C4-2B (cell line): ENCODE measurements around the gene PCDHGA6.
"Not testable (repeated sequence)": the region's sequence is repeated elsewhere in the genome, so short reads cannot be mapped to it uniquely, and the experiment has no call there.

ENCODE experiments used
- H3K27ac ChIP-seq: fragments of 450-650 bp; 2 replicates; pipeline ENCODE4 v1.5.1; 2017
- CTCF ChIP-seq: fragments of 450-650 bp; conservative IDR thresholded peaks from 2 replicates; pipeline ENCODE4 v1.5.1; 2017; ENCODE audit warnings: mild to moderate bottlenecking
- ZFX ChIP-seq: fragments of 450-650 bp; IDR thresholded peaks from 2 replicates; pipeline ENCODE4 v1.6.1; 2017

PCDHGA6 gene

DNA sequence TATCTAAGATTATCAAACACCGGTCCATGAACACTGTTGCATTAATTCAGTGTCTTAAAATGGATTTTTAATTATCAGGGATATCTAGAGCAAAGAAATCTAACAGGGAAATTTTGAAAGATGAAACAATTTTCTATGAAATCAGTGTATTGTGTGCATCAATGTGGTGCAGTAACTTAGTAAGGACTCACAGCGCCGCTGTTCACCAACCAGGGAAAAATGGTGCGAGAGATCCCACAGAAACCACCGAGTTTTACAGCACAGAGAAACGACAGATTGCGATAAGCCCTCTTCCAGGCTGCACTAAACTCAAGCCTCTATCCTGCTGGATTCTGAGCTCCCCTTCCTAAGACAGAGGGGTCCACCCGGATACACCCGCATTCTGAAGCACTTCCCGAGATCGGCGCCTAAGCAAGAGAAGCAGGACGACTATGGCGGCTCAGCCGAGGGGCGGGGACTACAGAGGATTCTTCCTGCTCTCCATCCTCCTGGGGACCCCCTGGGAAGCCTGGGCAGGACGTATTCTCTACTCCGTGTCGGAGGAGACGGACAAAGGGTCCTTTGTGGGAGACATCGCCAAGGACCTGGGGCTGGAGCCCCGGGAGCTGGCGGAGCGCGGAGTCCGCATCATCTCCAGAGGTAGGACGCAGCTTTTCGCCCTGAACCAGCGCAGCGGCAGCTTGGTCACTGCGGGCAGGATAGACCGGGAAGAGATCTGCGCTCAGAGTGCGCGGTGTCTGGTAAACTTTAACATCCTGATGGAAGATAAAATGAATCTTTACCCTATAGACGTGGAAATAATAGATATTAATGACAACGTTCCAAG, 9.0 kb downstream of the PCDHGA6 start, which contains the start of gene PCDHGA7:
TSS of gene PCDHGA7 (plus strand) at position 274 of the 826 bp plus-strand sequence. CDS start at position 432, 158 bp downstream.
- no peak within 1 kb of the TSS for H3K27ac ChIP-seq
- TF ChIP-seq CTCF = peak; percentile 74
- no peak for TF ChIP-seq ZFX

DNA sequence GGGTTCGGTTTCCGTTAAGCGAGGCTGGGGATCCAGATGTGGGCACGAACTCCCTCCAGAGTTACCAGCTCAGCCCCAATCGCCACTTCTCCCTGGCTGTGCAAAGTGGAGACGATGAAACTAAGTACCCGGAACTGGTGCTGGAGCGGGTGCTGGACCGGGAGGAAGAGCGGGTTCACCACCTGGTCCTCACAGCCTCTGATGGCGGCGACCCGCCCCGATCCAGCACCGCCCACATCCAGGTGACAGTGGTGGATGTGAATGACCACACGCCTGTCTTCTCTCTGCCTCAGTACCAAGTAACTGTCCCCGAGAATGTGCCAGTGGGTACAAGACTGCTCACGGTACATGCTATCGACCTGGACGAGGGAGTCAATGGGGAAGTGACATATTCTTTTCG, 9.7 kb downstream of the PCDHGA6 start:
- no peak overlapping the region for H3K27ac ChIP-seq
- TF ChIP-seq CTCF (no peak), ZFX (no peak)

DNA sequence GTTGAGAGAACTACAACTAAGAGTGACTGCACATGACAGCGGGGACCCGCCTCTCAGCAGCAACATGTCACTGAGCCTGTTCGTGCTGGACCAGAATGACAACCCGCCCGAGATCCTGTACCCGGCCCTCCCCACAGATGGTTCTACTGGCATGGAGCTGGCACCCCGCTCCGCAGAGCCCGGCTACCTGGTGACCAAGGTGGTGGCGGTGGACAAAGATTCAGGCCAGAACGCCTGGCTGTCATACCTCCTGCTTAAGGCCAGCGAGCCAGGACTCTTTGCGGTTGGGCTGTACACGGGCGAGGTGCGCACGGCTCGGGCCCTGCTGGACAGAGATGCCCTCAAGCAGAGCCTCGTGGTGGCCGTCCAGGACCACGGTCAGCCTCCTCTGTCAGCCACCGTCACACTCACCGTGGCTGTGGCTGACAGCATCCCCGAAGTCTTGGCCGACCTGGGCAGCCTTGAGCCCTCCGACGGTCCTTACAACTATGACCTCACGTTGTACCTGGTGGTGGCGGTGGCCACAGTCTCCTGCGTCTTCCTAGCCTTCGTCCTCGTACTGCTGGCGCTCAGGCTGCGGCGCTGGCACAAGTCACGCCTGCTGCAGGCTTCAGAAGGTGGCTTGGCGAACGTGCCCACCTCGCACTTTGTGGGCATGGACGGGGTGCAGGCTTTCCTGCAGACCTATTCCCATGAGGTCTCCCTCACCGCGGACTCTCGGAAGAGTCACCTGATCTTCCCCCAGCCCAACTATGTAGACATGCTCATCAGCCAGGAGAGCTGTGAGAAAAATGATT, 11.0 kb downstream of the PCDHGA6 start:
- TF ChIP-seq CTCF (no peak), ZFX (no peak)
- H3K27ac ChIP-seq = no peak overlapping the region

DNA sequence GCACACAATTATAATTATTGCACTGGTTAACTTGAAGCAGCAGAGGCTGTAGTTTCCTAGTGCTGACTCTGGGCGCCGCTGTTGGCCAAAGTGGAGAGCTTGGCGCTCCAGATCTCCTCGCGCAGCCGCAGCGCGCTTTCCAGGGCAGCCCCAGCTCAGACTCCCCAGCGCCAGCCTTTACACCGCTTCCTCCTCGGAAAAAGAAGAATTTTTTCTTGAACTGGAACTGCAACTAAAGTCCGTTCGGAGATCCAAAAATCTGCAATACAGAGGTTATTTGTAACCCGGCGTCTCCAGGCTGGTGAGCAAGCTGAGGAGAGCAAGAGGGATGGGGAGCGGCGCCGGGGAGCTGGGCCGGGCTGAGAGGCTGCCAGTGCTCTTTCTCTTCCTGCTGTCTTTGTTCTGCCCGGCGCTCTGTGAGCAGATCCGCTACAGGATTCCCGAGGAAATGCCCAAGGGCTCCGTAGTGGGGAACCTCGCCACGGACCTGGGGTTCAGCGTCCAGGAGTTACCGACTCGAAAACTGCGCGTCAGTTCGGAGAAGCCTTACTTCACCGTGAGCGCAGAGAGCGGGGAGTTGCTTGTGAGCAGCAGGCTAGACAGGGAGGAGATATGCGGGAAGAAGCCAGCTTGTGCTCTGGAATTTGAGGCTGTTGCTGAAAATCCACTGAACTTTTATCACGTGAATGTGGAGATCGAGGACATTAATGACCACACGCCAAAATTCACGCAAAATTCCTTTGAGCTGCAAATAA, 14.0 kb downstream of the PCDHGA6 start, which contains the start of gene PCDHGB4:
TSS of gene PCDHGB4 (plus strand) at position 142 of the 755 bp plus-strand sequence. CDS start at position 329, 187 bp downstream.
- TF ChIP-seq CTCF = peak; percentile 75
- not testable (repeated sequence) for H3K27ac ChIP-seq

GRCh38 chr5:141388661-141389060, 15.0 kb downstream of the PCDHGA6 start:
- H3K27ac ChIP-seq = no peak overlapping the region
- TF ChIP-seq ZFX (no peak), CTCF (no peak)

- H3K27ac ChIP-seq = no peak overlapping the region
- no peak for TF ChIP-seq CTCF
- TF ChIP-seq ZFX = no peak
These were observed 15.7 kb downstream of the PCDHGA6 start for GRCh38 chr5:141389153-141390042.
